ENCODE measurements around the gene VASP.

VASP gene

GRCh38 chr19:45512881-45513483 is 5.7 kb downstream of the VASP start:
- TF ChIP-seq Cebpa-rat (IDR thresholded peaks at IDR 0.05) = no peak
- no peak overlapping the region for H3K27ac ChIP-seq

DNA sequence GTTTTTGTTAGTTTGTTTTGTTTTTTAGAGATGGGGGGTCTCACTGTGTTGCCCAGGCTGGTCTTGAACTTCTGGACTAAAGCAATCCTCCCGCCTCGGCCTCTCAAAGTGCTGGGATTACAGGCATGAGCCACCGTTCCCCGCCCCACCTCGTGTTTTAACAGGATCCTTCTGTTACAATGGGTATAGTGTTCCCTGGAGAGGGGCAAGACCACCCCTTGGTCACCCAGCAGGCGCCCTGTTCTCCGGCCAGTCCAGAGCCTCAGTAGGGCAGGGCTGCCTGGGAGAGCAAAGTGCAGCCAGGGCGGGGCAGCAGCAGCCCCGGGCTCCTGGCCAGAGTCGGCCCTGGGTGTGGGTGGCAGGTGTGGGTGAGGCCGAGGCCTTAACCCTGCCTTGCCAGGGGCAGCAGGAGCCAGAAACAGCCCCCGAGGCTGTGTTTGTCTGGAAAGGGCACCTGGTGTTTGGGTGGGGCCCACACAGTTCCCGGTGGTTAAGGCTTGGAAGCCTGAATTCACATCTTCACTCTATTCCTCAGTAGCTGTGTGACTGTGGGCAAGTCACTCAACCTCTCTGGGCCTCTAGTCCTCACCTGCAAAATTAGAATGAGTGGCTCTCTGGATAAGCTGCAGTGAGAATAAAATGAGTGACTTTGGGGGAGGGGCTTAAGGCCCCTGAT is 7.2 kb downstream of the VASP start:
- no peaks in the 10 kb centered on the region for H3K27me3 ChIP-seq
- H4K20me1 ChIP-seq = peaks cover 94% of the 10 kb centered on the region
- H3K9me3 ChIP-seq = no peaks in the 10 kb centered on the region
- H3K4me3 ChIP-seq = no peak overlapping the region
- H3K4me1 ChIP-seq = peaks cover 78% of the 10 kb centered on the region
- H3K27ac ChIP-seq = peak overlapping the region; percentile 31; the same call in 1 of the 2 replicates
- no peak for TF ChIP-seq Cebpa-rat (IDR thresholded peaks at IDR 0.05)
- H3K36me3 ChIP-seq = peaks cover 21% of the 10 kb centered on the region
- H3K9ac ChIP-seq = no peak overlapping the region; the same call in 1 of the 2 replicates
- peak overlapping the region; percentile 59 for H3K4me2 ChIP-seq

More at GRCh38 chr19:45512881-45513483, 5.7 kb downstream of the VASP start:
- Histone ChIP-seq H3K9ac (no peak overlapping the region), H3K4me3 (no peak overlapping the region), H3K4me1 (peaks cover 89% of the 10 kb centered on the region), H3K4me2 (peak overlapping the region; percentile 59), H3K9me3 (no peaks in the 10 kb centered on the region), H3K36me3 (peaks cover 5% of the 10 kb centered on the region), H4K20me1 (peaks cover 96% of the 10 kb centered on the region), H3K27me3 (no peaks in the 10 kb centered on the region)

- Histone ChIP-seq H3K27ac (peak overlapping the region; percentile 51; the same call in 1 of the 2 replicates), H3K4me3 (no peak overlapping the region), H3K36me3 (peaks cover 26% of the 10 kb centered on the region), H3K9ac (no peak overlapping the region), H3K27me3 (no peaks in the 10 kb centered on the region), H3K9me3 (no peaks in the 10 kb centered on the region), H3K4me1 (peaks cover 72% of the 10 kb centered on the region), H4K20me1 (peaks cover 90% of the 10 kb centered on the region), H3K4me2 (peak overlapping the region; percentile 59)
- TF ChIP-seq Cebpa-rat (IDR thresholded peaks at IDR 0.05) = no peak
These were observed 7.9 kb downstream of the VASP start for GRCh38 chr19:45515081-45515624.

DNA sequence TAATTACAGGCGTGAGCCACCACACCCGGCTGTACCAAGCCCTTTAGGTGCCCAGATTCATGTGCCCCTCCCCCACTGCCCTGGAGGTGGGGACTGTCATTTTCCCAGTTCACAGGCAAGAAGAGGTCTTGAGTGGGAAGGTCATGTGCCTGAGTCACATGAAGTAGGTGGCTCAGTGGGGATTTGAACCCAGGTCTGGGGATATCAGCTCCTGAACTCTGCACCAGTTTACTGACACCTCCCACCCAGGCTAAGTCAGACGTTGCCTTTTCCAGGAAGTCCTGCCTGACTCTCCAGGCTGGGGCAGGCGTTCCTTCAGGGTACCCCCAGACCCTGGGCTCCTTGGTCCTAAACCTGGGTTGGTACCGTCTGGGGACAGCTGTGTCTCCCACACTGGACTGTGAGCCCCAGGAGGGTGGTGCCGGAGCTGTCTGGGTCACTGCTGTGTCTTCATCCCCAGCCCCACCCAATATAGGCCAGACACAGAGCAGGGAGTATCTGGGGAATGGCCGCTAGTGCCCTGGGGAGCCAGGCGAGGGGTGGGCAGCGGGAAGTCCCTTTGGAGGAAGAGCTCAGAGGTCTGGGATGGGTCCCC is 8.6 kb downstream of the VASP start:
- TF ChIP-seq Cebpa-rat (IDR thresholded peaks at IDR 0.05) = no peak
- no peaks in the 10 kb centered on the region for H3K9me3 ChIP-seq
- peaks cover 90% of the 10 kb centered on the region for H4K20me1 ChIP-seq
- peak overlapping the region; percentile 44; the same call in 1 of the 2 replicates for H3K9ac ChIP-seq
- H3K27ac ChIP-seq = peak overlapping the region; percentile 51
- no peaks in the 10 kb centered on the region for H3K27me3 ChIP-seq
- H3K4me2 ChIP-seq = peak overlapping the region; percentile 59
- peaks cover 34% of the 10 kb centered on the region for H3K36me3 ChIP-seq
- H3K4me1 ChIP-seq = peaks cover 66% of the 10 kb centered on the region
- no peak overlapping the region for H3K4me3 ChIP-seq

DNA sequence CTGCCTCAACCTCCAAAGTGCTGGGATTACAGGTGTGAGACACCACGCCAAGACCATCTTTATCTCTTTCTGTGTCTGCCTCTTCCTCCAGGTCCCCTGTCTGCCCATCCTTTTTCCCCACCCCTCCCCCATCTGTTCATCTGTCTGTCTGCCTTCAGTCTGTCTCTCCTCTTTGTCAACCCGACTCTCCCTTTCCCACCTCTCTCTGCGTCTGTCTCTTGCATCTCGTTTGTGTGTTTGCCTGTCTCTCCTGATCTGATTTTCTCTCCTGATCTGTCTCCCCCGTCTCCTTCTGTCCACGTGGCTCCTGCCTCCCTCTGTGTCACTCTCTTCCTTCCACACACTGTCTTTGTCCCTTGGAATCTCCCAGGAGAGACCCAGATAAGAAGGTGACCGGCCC is 10.0 kb downstream of the VASP start:
- H3K36me3 ChIP-seq = peaks cover 45% of the 10 kb centered on the region
- H3K4me1 ChIP-seq = peaks cover 54% of the 10 kb centered on the region
- H3K9me3 ChIP-seq = no peaks in the 10 kb centered on the region
- no peak for TF ChIP-seq Cebpa-rat (IDR thresholded peaks at IDR 0.05)
- no peak overlapping the region for H3K9ac ChIP-seq
- H3K4me3 ChIP-seq = no peak overlapping the region
- no peak overlapping the region for H3K27ac ChIP-seq
- H4K20me1 ChIP-seq = peaks cover 82% of the 10 kb centered on the region
- no peaks in the 10 kb centered on the region for H3K27me3 ChIP-seq
- H3K4me2 ChIP-seq = no peak overlapping the region

- H3K4me1 ChIP-seq = peaks cover 48% of the 10 kb centered on the region
- H3K4me2 ChIP-seq = no peak overlapping the region
- H3K27ac ChIP-seq = no peak overlapping the region
- H3K9ac ChIP-seq = no peak overlapping the region
- no peaks in the 10 kb centered on the region for H3K9me3 ChIP-seq
- peaks cover 51% of the 10 kb centered on the region for H3K36me3 ChIP-seq
- H3K4me3 ChIP-seq = no peak overlapping the region
- H4K20me1 ChIP-seq = peaks cover 76% of the 10 kb centered on the region
- TF ChIP-seq Cebpa-rat (IDR thresholded peaks at IDR 0.05) = no peak
- H3K27me3 ChIP-seq = no peaks in the 10 kb centered on the region
These were observed 10.6 kb downstream of the VASP start for GRCh38 chr19:45517641-45518468.

GRCh38 chr19:45518469-45518826 is 11.2 kb downstream of the VASP start:
- Histone ChIP-seq H3K27ac (no peak overlapping the region), H3K9me3 (no peaks in the 10 kb centered on the region), H3K27me3 (no peaks in the 10 kb centered on the region), H4K20me1 (peaks cover 70% of the 10 kb centered on the region), H3K4me3 (no peak overlapping the region), H3K4me1 (peaks cover 42% of the 10 kb centered on the region), H3K9ac (no peak overlapping the region), H3K36me3 (peaks cover 51% of the 10 kb centered on the region), H3K4me2 (no peak overlapping the region)
- no peak for TF ChIP-seq Cebpa-rat (IDR thresholded peaks at IDR 0.05)

DNA sequence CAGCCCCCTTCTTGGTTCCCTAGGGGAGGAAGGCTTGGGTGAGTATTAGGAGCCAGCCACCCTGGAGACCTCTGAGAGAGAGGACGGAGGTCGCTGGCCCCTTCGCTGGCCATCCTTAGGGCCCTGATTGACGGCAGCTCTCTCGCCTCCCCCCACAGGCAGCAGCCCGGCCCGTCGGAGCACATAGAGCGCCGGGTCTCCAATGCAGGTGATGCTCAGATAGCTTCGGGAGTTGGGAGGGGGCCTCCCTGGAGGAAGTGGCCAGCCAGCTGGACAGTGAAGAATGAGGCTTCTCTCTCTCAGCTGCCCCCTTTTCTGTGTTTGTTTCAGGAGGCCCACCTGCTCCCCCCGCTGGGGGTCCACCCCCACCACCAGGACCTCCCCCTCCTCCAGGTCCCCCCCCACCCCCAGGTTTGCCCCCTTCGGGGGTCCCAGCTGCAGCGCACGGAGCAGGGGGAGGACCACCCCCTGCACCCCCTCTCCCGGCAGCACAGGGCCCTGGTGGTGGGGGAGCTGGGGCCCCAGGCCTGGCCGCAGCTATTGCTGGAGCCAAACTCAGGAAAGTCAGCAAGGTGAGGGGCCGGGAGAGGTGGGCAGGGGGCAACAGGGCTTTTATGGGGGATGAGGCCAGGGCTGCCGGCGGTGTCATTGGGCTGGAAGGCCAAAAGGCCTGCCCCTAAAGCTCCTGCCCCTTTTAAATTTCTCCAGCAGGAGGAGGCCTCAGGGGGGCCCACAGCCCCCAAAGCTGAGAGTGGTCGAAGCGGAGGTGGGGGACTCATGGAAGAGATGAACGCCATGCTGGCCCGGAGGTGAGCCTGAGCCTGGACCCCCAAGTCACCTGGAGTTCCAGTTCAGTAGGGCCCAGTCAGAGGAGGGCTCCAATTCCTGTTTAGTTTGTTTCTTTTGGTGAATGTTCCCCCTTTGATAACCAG is 15.0 kb downstream of the VASP start:
- Histone ChIP-seq H3K9me3 (no peaks in the 10 kb centered on the region), H3K36me3 (peaks cover 84% of the 10 kb centered on the region), H3K4me1 (peaks cover 15% of the 10 kb centered on the region), H3K27me3 (no peaks in the 10 kb centered on the region), H4K20me1 (peaks cover 32% of the 10 kb centered on the region), H3K27ac (no peak overlapping the region), H3K4me2 (no peak overlapping the region), H3K9ac (no peak overlapping the region), H3K4me3 (no peak overlapping the region)
- TF ChIP-seq Cebpa-rat (IDR thresholded peaks at IDR 0.05) = no peak
